Vagina (tissue), 2 donors: ENCODE data around the gene EMD.

Source experiments
- CTCF ChIP-seq, 3 experiments: fragments of 450-650 bp in 2 of 3; fragments of 200-600 bp in 1 of 3; sonication (generic) in 1 of 3; IDR thresholded peaks; one replicate each; pipeline ENCODE4 v1.5.1; 2017 to 2019; ENCODE audit warnings: antibody characterized with exemption in 3 of 3, mild to moderate bottlenecking in 2 of 3, moderate library complexity in 2 of 3
- POLR2A ChIP-seq, 2 donors: fragments of 450-650 bp; IDR thresholded peaks; one replicate each; pipeline ENCODE4 v1.6.1; 2017; ENCODE audit warnings: antibody characterized with exemption in 2 of 2, mild to moderate bottlenecking in 2 of 2, moderate library complexity in 2 of 2
- POLR2AphosphoS5 ChIP-seq, 2 donors: sonication (generic); formaldehyde crosslinking; IDR thresholded peaks; one replicate each; pipeline ENCODE4 v1.9.0; 2017; ENCODE audit warnings: antibody characterized with exemption in 2 of 2, mild to moderate bottlenecking in 2 of 2, low read depth in 1 of 2; ENCODE audit not compliant: insufficient read depth in 1 of 2

GRCh38 chrX:154430916-154431315 is 51.8 kb downstream of the EMD start:
- TF ChIP-seq CTCF (IDR thresholded peaks at IDR 0.05) = no peak
- TF ChIP-seq POLR2A (IDR thresholded peaks at IDR 0.05) = no peak
- no peak for TF ChIP-seq POLR2AphosphoS5 (IDR thresholded peaks at IDR 0.05; ENCODE audit: insufficient read depth in 1 of 2, low read depth in 1 of 2)
